ENCODE data around the gene CBLB.

CBLB gene

GRCh38 chr3:105656651-105657504 is 211.9 kb downstream of the CBLB start:
- FAIRE-seq = no peak
- no peak for DNase-seq (ENCODE audit: extremely low spot score, insufficient read length, low read depth)

GRCh38 chr3:105653868-105654267 is 214.9 kb downstream of the CBLB start:
- FAIRE-seq = no peak
- no peak for DNase-seq (ENCODE audit: extremely low spot score, insufficient read length, low read depth)

- no peak for FAIRE-seq
- no peak for DNase-seq (ENCODE audit: extremely low spot score, insufficient read length, low read depth)
Observed at GRCh38 chr3:105653166-105653565, 215.6 kb downstream of the CBLB start.

- DNase-seq (ENCODE audit: extremely low spot score, insufficient read length, low read depth) (no peak), FAIRE-seq (no peak)
Observed at GRCh38 chr3:105649480-105649879, 219.3 kb downstream of the CBLB start.

- DNase-seq (ENCODE audit: extremely low spot score, insufficient read length, low read depth) (no peak), FAIRE-seq (no peak)
Observed at GRCh38 chr3:105647047-105647446, 221.8 kb downstream of the CBLB start.

- no peak for FAIRE-seq
- DNase-seq (ENCODE audit: extremely low spot score, insufficient read length, low read depth) = no peak
Observed at GRCh38 chr3:105639131-105639530, 229.7 kb downstream of the CBLB start.

- no peak for FAIRE-seq
- no peak for DNase-seq (ENCODE audit: extremely low spot score, insufficient read length, low read depth)
Observed at GRCh38 chr3:105634708-105635107, 234.1 kb downstream of the CBLB start.

- DNase-seq (ENCODE audit: extremely low spot score, insufficient read length, low read depth) (no peak), FAIRE-seq (no peak)
Observed at GRCh38 chr3:105629718-105630117, 239.1 kb downstream of the CBLB start.

- no peak for FAIRE-seq
- DNase-seq (ENCODE audit: extremely low spot score, insufficient read length, low read depth) = no peak
Observed at GRCh38 chr3:105626739-105627138, 242.1 kb downstream of the CBLB start.

GRCh38 chr3:105622169-105622568 is 246.6 kb downstream of the CBLB start:
- FAIRE-seq (no peak), DNase-seq (ENCODE audit: extremely low spot score, insufficient read length, low read depth) (no peak)

- DNase-seq (ENCODE audit: extremely low spot score, insufficient read length, low read depth) = no peak
- no peak for FAIRE-seq
Observed at GRCh38 chr3:105620236-105620635, 248.6 kb downstream of the CBLB start.

GRCh38 chr3:105619651-105620050 is 249.2 kb downstream of the CBLB start:
- DNase-seq (ENCODE audit: extremely low spot score, insufficient read length, low read depth) = no peak
- no peak for FAIRE-seq

GRCh38 chr3:105618556-105618955 is 250.3 kb downstream of the CBLB start:
- no peak for FAIRE-seq
- DNase-seq (ENCODE audit: extremely low spot score, insufficient read length, low read depth) = no peak

- DNase-seq (ENCODE audit: extremely low spot score, insufficient read length, low read depth) (no peak), FAIRE-seq (no peak)
Observed at GRCh38 chr3:105616374-105617121, 252.3 kb downstream of the CBLB start.

- FAIRE-seq (no peak), DNase-seq (ENCODE audit: extremely low spot score, insufficient read length, low read depth) (no peak)
Observed at GRCh38 chr3:105615814-105616213, 253.0 kb downstream of the CBLB start.

GRCh38 chr3:105614288-105615030 is 254.4 kb downstream of the CBLB start:
- DNase-seq (ENCODE audit: extremely low spot score, insufficient read length, low read depth) (no peak), FAIRE-seq (no peak)

- DNase-seq (ENCODE audit: extremely low spot score, insufficient read length, low read depth) (no peak), FAIRE-seq (no peak)
Observed at GRCh38 chr3:105613120-105613519, 255.7 kb downstream of the CBLB start.

- DNase-seq (ENCODE audit: extremely low spot score, insufficient read length, low read depth) = no peak
- FAIRE-seq = no peak
Observed at GRCh38 chr3:105611304-105612192, 257.3 kb downstream of the CBLB start.

- DNase-seq (ENCODE audit: extremely low spot score, insufficient read length, low read depth) = no peak
- no peak for FAIRE-seq
Observed at GRCh38 chr3:105610473-105610872, 258.3 kb downstream of the CBLB start.

- DNase-seq (ENCODE audit: extremely low spot score, insufficient read length, low read depth) = no peak
- no peak for FAIRE-seq
Observed at GRCh38 chr3:105608623-105609022, 260.2 kb downstream of the CBLB start.
